ENCODE results near the gene CTSD. TPM values are rescaled to one million over a fixed set of nuclear protein-coding genes. Genes with fewer than 3 reads are reported as not detected.

Gene CTSD
- total RNA-seq, 1 donor from 2014 or later = 109 TPM

DNA sequence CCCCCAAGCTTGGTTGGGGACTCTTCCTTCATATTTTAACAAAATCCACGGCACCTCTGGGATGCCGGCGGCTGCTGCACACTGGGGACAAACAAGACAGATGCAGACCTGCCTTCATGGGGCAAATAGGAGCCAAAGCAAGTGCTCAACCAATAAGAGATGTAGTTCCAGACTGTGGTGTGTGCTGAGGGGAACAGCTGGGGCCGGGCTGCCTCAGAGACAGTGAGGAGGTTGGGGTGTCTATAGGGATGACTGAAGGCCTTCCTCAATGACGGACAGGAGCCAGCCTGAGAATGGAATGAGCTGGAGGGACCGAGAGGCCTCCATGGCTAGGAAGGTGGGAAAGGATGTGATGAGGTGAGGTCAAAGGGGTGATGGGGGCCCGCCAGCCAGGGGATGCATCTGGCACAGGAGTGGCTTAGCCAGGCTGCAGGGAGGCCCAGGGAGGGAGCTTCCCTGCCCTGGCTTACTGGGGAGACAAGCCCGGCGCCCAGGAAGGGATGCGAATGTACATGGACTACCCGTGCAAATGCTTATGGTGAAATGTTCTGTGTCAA, 10.3 kb upstream of the CTSD start:
- DNase-seq (ENCODE audit: low read depth, low spot score) = no peak
- Mint-ChIP-seq H3K36me3 (ENCODE audit: low read depth) (no peaks in the 10 kb centered on the region), H3K9me3 (peaks cover 4% of the 10 kb centered on the region), H3K27me3 (ENCODE audit: low read depth) (no peaks in the 10 kb centered on the region), H3K4me3 (no peak overlapping the region), H3K27ac (ENCODE audit: unreplicated experiment) (peak overlapping the region; percentile 27), H3K4me1 (peaks cover 9% of the 10 kb centered on the region)
- TF ChIP-seq, protein P1, sequence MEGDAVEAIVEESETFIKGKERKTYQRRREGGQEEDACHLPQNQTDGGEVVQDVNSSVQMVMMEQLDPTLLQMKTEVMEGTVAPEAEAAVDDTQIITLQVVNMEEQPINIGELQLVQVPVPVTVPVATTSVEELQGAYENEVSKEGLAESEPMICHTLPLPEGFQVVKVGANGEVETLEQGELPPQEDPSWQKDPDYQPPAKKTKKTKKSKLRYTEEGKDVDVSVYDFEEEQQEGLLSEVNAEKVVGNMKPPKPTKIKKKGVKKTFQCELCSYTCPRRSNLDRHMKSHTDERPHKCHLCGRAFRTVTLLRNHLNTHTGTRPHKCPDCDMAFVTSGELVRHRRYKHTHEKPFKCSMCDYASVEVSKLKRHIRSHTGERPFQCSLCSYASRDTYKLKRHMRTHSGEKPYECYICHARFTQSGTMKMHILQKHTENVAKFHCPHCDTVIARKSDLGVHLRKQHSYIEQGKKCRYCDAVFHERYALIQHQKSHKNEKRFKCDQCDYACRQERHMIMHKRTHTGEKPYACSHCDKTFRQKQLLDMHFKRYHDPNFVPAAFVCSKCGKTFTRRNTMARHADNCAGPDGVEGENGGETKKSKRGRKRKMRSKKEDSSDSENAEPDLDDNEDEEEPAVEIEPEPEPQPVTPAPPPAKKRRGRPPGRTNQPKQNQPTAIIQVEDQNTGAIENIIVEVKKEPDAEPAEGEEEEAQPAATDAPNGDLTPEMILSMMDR (conservative IDR thresholded peaks at IDR 0.05) = no peak

DNA sequence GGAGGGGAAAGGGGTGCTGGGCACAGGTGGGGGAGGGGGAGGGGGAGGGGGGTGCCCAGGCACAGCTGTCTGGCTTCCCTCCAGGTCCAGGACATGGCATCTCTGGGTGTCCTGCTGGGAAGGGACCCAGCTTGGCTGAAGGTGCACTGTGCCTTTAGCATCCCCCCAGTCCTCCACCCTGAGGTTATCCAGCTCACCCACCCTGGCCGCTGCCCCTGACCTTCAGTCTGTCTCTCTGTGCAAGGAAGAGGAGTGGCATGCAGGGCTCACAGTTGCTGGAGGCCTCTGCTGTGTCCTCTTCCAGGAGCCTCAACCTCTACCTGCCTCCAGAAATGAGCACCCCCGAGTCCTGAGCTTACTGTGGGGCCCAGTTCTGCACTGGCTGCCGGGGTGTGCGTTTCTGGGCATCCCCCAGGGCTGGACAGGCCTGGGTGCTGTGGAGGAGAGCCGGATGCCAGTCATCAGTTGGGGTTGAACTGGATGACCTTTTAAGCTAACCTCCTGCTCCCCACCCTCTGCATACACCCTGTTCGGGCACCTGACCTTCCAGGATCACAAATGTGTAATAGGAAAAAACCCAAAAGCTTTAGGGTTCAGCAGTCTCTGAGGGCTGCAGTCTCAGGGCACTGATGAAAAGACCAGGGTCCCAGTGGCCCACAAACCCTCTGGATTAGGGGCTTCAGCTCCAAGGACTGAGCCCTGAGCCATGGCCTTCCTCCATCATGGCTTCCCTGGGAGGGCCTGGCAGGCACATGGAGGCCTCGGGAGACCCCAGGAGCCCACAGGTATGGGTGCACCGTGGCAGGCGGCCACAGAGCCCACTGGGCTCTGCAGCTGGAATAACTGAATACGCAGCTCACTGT, 9.6 kb upstream of the CTSD start:
- no peaks in the 10 kb centered on the region for H3K36me3 Mint-ChIP-seq (ENCODE audit: low read depth)
- TF ChIP-seq, protein P1 (conservative IDR thresholded peaks at IDR 0.05) = no peak
- no peak for DNase-seq (ENCODE audit: low read depth, low spot score)
- H3K9me3 Mint-ChIP-seq = peaks cover 4% of the 10 kb centered on the region
- H3K4me3 Mint-ChIP-seq = no peak overlapping the region
- H3K27me3 Mint-ChIP-seq (ENCODE audit: low read depth) = no peaks in the 10 kb centered on the region
- peaks cover 9% of the 10 kb centered on the region for H3K4me1 Mint-ChIP-seq
- H3K27ac Mint-ChIP-seq (ENCODE audit: unreplicated experiment) = no peak overlapping the region

DNA sequence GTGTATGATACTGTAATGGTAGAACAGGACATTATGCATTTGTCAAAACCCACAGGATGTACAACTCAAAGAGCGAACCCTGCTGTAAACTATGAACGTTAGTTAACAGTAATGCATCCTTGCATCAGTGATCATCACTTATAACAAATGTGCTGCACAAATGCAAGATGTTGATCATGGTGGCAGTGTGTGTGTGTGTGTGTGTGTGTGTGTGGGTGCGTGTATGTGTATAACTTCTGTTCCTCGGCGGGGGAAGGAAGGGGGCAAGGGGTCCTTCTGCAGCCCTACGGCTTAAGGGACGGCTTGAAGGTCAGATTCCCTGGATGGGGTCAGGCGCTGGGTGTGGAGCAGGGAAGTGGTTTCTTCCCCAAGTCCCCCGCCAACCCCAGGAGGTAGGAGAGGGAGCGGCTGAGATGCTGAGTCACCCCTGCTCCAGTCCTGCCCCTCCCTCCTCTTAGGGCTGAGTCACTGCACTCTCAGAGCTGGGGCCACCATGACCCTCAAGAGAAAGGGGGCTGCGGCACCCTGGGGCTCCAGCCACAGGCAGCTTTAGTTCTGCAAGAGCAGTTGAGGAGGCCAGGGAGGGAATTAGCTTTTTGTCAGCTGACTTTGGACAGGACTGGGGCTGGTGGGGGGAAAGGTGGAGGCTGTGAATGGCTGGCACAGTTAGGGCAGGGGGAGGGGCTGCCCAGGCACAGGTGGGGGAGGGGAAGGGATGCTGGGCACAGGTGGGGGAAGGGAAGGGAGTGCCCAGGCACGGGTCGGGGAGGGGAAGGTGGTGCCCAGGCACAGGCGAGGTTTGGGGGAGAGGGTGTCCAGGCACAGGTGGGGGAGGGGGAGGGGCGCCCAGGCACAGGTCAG, 8.8 kb upstream of the CTSD start:
- TF ChIP-seq, protein P1 (conservative IDR thresholded peaks at IDR 0.05) = no peak
- peaks cover 4% of the 10 kb centered on the region for H3K9me3 Mint-ChIP-seq
- no peak for DNase-seq (ENCODE audit: low read depth, low spot score)
- H3K27ac Mint-ChIP-seq (ENCODE audit: unreplicated experiment) = peak overlapping the region; percentile 73
- no peaks in the 10 kb centered on the region for H3K36me3 Mint-ChIP-seq (ENCODE audit: low read depth)
- peaks cover 9% of the 10 kb centered on the region for H3K4me1 Mint-ChIP-seq
- no peak overlapping the region for H3K4me3 Mint-ChIP-seq
- no peaks in the 10 kb centered on the region for H3K27me3 Mint-ChIP-seq (ENCODE audit: low read depth)

DNA sequence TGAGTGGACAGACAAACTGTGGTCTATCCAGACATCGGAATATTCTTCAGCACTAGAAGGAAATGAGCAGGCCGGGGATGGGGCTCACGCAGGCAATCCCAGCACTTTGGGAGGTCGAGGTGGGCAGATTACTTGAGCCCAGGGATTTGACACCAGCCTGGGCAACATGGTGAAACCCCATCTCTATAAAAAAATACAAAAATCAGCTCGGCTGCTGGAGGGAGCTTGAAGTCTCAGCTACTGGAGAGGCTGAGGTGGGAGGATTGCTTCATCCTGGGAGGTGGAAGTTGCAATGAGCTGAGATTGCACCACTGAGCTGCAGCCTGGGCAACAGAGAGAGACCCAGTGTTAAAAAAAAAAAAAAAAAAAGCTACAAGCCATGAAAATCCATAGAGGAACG, 8.0 kb upstream of the CTSD start:
- H3K27me3 Mint-ChIP-seq (ENCODE audit: low read depth) = no peaks in the 10 kb centered on the region
- TF ChIP-seq, protein P1 (conservative IDR thresholded peaks at IDR 0.05) = no peak
- no peak for DNase-seq (ENCODE audit: low read depth, low spot score)
- H3K4me1 Mint-ChIP-seq = peaks cover 9% of the 10 kb centered on the region
- peak overlapping the region; percentile 73 for H3K27ac Mint-ChIP-seq (ENCODE audit: unreplicated experiment)
- no peak overlapping the region for H3K4me3 Mint-ChIP-seq
- H3K9me3 Mint-ChIP-seq = peaks cover 4% of the 10 kb centered on the region
- H3K36me3 Mint-ChIP-seq (ENCODE audit: low read depth) = no peaks in the 10 kb centered on the region

DNA sequence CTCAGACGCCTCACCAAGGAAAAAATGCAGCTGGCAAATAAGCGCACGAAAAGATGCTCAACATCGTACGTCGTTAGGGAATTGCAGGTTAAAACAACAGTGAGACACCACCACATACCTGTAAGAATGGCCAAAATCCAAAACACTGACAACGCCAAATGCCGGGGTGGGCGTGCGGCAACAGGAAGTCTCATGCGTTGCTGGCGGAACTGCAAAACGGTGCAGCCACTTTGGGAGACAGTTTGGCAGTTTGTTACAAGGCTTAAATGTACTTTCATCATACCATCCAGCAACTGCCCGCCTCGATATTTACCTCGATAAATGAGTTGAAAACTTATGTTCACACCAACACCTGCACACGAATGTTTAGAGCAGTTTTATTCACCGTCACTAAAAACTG, 7.5 kb upstream of the CTSD start:
- TF ChIP-seq, protein P1 (conservative IDR thresholded peaks at IDR 0.05) = no peak
- no peak for DNase-seq (ENCODE audit: low read depth, low spot score)
- peaks cover 4% of the 10 kb centered on the region for H3K9me3 Mint-ChIP-seq
- peak overlapping the region; percentile 7 for H3K27ac Mint-ChIP-seq (ENCODE audit: unreplicated experiment)
- H3K4me1 Mint-ChIP-seq = peaks cover 9% of the 10 kb centered on the region
- H3K27me3 Mint-ChIP-seq (ENCODE audit: low read depth) = no peaks in the 10 kb centered on the region
- no peaks in the 10 kb centered on the region for H3K36me3 Mint-ChIP-seq (ENCODE audit: low read depth)
- no peak overlapping the region for H3K4me3 Mint-ChIP-seq

Measured in neural crest cell (in vitro differentiated cells).